HEK293 (cell line): ENCODE results near the gene NCK2.

ENCODE experiments used
- ATF2 ChIP-seq: fragments of 450-650 bp; formaldehyde crosslinking; IDR thresholded peaks from 2 replicates; pipeline ENCODE4 v1.5.1; 2016; ENCODE audit warnings: missing biosample characterization, missing genetic modification characterization, low read depth
- CTCF ChIP-seq: fragments of 450-650 bp; formaldehyde crosslinking; IDR thresholded peaks from 2 replicates; pipeline ENCODE4 v1.5.1; 2016; ENCODE audit warnings: missing biosample characterization, missing genetic modification characterization
- HOXA7 ChIP-seq: sonication (generic); formaldehyde crosslinking; IDR thresholded peaks from 2 replicates; pipeline ENCODE4 v1.8.1; 2022; ENCODE audit warnings: missing genetic modification reagents, borderline replicate concordance
- REST ChIP-seq: fragments of 450-650 bp; formaldehyde crosslinking; IDR thresholded peaks from 2 replicates; pipeline ENCODE4 v1.5.1; 2016; ENCODE audit warnings: missing biosample characterization, missing genetic modification characterization
- ZNF423 ChIP-seq: fragments of 450-650 bp; formaldehyde crosslinking; IDR thresholded peaks from 2 replicates; pipeline ENCODE4 v1.5.1; 2016; ENCODE audit warnings: missing biosample characterization, missing genetic modification characterization
- TF ChIP-seq, protein P1 (sequence below): fragments of 450-650 bp; formaldehyde crosslinking; optimal IDR thresholded peaks from 2 replicates; pipeline ENCODE3; 2016; ENCODE audit warnings: missing biosample characterization, mild to moderate bottlenecking, missing genetic modification characterization

DNA sequence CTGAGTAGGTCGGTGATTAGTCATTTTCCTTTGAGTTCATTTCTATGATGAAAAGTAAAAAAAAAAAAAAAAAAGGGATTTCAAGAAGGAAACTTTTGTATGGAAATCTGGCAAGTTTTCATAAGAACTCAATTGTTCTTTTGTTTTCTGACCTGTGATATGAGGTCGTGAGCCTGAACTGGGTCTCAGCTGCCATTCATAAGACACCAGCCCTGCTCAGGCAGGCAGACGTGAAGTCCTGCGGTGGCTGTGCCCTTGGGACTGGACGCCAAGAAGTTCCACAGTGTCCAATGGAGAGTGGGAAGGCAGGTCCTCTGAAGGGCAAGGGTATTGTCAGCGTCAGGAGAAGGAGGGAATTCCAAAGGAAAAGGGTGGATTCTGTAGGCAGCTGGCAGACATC lies 183.9 kb downstream of the NCK2 start:
- no peak for TF ChIP-seq ATF2 (tag by site-specific recombination)
- TF ChIP-seq CTCF (tag by site-specific recombination) = no peak
- no peak for TF ChIP-seq ZNF423 (tag by site-specific recombination)
- TF ChIP-seq REST (tag by site-specific recombination) = no peak
- TF ChIP-seq, protein P1, sequence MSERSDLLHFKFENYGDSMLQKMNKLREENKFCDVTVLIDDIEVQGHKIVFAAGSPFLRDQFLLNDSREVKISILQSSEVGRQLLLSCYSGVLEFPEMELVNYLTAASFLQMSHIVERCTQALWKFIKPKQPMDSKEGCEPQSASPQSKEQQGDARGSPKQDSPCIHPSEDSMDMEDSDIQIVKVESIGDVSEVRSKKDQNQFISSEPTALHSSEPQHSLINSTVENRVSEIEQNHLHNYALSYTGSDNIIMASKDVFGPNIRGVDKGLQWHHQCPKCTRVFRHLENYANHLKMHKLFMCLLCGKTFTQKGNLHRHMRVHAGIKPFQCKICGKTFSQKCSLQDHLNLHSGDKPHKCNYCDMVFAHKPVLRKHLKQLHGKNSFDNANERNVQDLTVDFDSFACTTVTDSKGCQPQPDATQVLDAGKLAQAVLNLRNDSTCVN (tag by site-specific recombination) = no peak
- no peak for TF ChIP-seq HOXA7 (CRISPR knock-in tag)
